ENCODE results near the gene PRUNE2. TPM values are rescaled to one million over a fixed set of nuclear protein-coding genes. Genes with fewer than 3 reads are reported as not detected.

PRUNE2 gene
- total and polyA plus RNA-seq, 12 donors, result 1.9 to 68.0 (median 11.2) TPM

- peaks cover 0 to 4% of the 10 kb centered on the region in 2 donors for H3K4me1 ChIP-seq (replicated peaks in 1 of 2)
- 77 to 90% (median 82%) methylated on average over 1 of the region's 1 CpG for WGBS, 4 donors
- H3K27ac ChIP-seq, result peak overlapping the region in 2 of 5 donors; percentile 29 to 41
- H3K9me3 ChIP-seq (replicated peaks in 1 of 3), result no peaks in the 10 kb centered on the region
- TF ChIP-seq, protein P1, sequence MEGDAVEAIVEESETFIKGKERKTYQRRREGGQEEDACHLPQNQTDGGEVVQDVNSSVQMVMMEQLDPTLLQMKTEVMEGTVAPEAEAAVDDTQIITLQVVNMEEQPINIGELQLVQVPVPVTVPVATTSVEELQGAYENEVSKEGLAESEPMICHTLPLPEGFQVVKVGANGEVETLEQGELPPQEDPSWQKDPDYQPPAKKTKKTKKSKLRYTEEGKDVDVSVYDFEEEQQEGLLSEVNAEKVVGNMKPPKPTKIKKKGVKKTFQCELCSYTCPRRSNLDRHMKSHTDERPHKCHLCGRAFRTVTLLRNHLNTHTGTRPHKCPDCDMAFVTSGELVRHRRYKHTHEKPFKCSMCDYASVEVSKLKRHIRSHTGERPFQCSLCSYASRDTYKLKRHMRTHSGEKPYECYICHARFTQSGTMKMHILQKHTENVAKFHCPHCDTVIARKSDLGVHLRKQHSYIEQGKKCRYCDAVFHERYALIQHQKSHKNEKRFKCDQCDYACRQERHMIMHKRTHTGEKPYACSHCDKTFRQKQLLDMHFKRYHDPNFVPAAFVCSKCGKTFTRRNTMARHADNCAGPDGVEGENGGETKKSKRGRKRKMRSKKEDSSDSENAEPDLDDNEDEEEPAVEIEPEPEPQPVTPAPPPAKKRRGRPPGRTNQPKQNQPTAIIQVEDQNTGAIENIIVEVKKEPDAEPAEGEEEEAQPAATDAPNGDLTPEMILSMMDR (IDR thresholded peaks at IDR 0.05), result no peak
- no peak for TF ChIP-seq POLR2A (IDR thresholded peaks at IDR 0.05)
- DNase-seq, result no peak
- no peaks in the 10 kb centered on the region for H3K27me3 ChIP-seq
- H3K36me3 ChIP-seq (replicated peaks in 1 of 2), result no peaks in the 10 kb centered on the region
- H3K4me3 ChIP-seq, result no peak overlapping the region
- intact Hi-C loops (cut with DNase I), result no loop called here
These were observed 344.0 kb downstream of the PRUNE2 start for GRCh38 chr9:76561900-76562299.

Small RNA genes within 50 kb of the gene (small RNA-seq; reads per million reads assigned to genes)
- gene AL359314.1, result 0 reads per million in 2 donors

Other genes starting within 250 kb of the PRUNE2 start
- gene PCA3, start 141.7 kb downstream of the PRUNE2 start, total RNA-seq, result under 1 TPM in 3 of 9 donors, not detected in 6; 0.06 to 0.14 (median 0.07) TPM
- gene PCA3, start 141.7 kb downstream of the PRUNE2 start, polyA plus RNA-seq, result not detected
- not detected for gene FOXB2, start 113.5 kb upstream of the PRUNE2 start, total RNA-seq
- gene FOXB2, start 113.5 kb upstream of the PRUNE2 start, polyA plus RNA-seq, result not detected

Data from adrenal gland (tissue), 12 donors.